ENCODE data around the gene POLR2C.

GRCh38 chr16:57469917-57470470, 7.5 kb downstream of the POLR2C start:
- TF ChIP-seq POLR2AphosphoS5 (IDR thresholded peaks at IDR 0.05; ENCODE audit: low read depth, low read length), result no peak
- TF ChIP-seq REST (IDR thresholded peaks at IDR 0.05; ENCODE audit: borderline replicate concordance in 1 of 2, low read depth in 1 of 2, low read length in 2 of 2), result no peak
- no peak for TF ChIP-seq CTCF (CRISPR knock-in tag; IDR thresholded peaks at IDR 0.05)
- no peak for TF ChIP-seq SRF (IDR thresholded peaks at IDR 0.05; ENCODE audit: low read depth, low read length)
- no peak for TF ChIP-seq PHB2 (IDR thresholded peaks at IDR 0.05; ENCODE audit: partially characterized antibody)
- TF ChIP-seq EZH2 (conservative IDR thresholded peaks at IDR 0.05; ENCODE audit: low read depth, low read length), result no peak
- no peak for TF ChIP-seq ESRRA (CRISPR knock-in tag; IDR thresholded peaks at IDR 0.05; ENCODE audit: low read depth)
- TF ChIP-seq SUZ12 (IDR thresholded peaks at IDR 0.05; ENCODE audit: low read depth, low read length), result no peak
- TF ChIP-seq RAD21 (CRISPR knock-in tag; IDR thresholded peaks at IDR 0.05), result no peak
- TF ChIP-seq ATF4 (CRISPR knock-in tag; IDR thresholded peaks at IDR 0.05), result no peak
- TF ChIP-seq ZBTB7B (CRISPR knock-in tag; IDR thresholded peaks at IDR 0.05), result no peak
- TF ChIP-seq JUND (CRISPR knock-in tag; IDR thresholded peaks at IDR 0.05), result no peak
- no peak for TF ChIP-seq ZNF580 (CRISPR knock-in tag; IDR thresholded peaks at IDR 0.05; ENCODE audit: borderline replicate concordance, low read depth)
- no peak for TF ChIP-seq ZSCAN31 (CRISPR knock-in tag; IDR thresholded peaks at IDR 0.05; ENCODE audit: low read depth)
